Hepatocyte (in vitro differentiated cells): ENCODE results near the gene MAST4.

Experiments
- EZH2 ChIP-seq: fragments of 200-600 bp; sonication (generic); IDR thresholded peaks from 2 replicates; pipeline ENCODE4 v1.6.1; 2016; ENCODE audit warnings: antibody characterized with exemption, mild to moderate bottlenecking, borderline replicate concordance
- EZH2phosphoT487 ChIP-seq: fragments of 200-600 bp; sonication (generic); IDR thresholded peaks from one replicate; pipeline ENCODE4 v1.6.1; 2018; ENCODE audit warnings: antibody characterized with exemption, mild to moderate bottlenecking, low read depth, moderate library complexity; ENCODE audit not compliant: unreplicated experiment, severe bottlenecking
- TF ChIP-seq, protein P1 (sequence below): fragments of 200-600 bp; sonication (generic); IDR thresholded peaks from 2 replicates; pipeline ENCODE4 v1.5.1; 2016; ENCODE audit warnings: antibody characterized with exemption, mild to moderate bottlenecking; ENCODE audit not compliant: poor library complexity

DNA sequence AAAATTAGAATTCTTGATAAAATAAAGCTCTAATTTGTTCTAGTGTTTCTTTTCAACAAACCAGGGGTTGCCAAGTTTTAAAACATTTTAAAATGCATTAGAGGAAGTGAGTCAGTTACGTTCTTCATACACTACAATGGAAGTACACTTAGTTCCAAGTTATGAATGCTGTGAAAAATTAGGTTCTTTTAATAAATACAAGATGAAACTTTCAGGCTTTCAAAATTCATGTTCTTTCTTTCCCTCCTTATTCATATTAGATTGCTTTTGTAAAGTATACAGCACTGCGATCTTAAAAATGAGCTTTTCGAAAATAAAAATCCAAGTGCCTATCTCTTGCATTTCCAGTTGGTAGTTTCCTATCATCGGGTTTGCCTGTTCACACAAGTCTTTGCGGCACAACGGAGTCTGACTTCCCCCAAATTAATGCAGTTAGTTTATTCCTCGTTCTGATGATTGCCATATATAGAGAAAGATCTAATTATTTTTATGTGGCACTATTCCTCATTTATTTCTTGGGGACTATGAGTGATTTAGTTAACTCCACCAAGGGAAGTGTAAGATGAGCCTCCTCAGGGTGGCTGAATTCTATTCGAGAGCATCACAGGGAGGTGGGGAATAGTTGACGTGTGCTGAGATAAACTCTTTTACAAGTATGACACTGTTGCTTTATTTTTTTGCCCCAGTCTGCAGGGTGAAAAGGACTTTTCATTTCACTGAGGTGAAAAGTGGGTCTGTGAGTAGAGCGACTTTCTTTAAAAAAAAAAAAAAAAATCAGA lies 362.2 kb downstream of the MAST4 start:
- no peak for TF ChIP-seq EZH2
- TF ChIP-seq, protein P1, sequence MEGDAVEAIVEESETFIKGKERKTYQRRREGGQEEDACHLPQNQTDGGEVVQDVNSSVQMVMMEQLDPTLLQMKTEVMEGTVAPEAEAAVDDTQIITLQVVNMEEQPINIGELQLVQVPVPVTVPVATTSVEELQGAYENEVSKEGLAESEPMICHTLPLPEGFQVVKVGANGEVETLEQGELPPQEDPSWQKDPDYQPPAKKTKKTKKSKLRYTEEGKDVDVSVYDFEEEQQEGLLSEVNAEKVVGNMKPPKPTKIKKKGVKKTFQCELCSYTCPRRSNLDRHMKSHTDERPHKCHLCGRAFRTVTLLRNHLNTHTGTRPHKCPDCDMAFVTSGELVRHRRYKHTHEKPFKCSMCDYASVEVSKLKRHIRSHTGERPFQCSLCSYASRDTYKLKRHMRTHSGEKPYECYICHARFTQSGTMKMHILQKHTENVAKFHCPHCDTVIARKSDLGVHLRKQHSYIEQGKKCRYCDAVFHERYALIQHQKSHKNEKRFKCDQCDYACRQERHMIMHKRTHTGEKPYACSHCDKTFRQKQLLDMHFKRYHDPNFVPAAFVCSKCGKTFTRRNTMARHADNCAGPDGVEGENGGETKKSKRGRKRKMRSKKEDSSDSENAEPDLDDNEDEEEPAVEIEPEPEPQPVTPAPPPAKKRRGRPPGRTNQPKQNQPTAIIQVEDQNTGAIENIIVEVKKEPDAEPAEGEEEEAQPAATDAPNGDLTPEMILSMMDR: no peak
- TF ChIP-seq EZH2phosphoT487: no peak
